Progenitor cell of endocrine pancreas (in vitro differentiated cells): ENCODE measurements around the gene TVP23C. TPM values are rescaled to one million over a fixed set of nuclear protein-coding genes. Genes with fewer than 3 reads are reported as not detected.

ENCODE experiments used
- DNase-seq: peaks from one replicate; pipeline ENCODE4 v3.0.0; 2021; ENCODE audit warnings: low spot score; ENCODE audit not compliant: unreplicated experiment
- H3K27ac Mint-ChIP-seq: 2 replicates; pipeline ENCODE4 v1.8.0; 2021; ENCODE audit warnings: mild to moderate bottlenecking, moderate library complexity, mixed read lengths
- H3K27me3 Mint-ChIP-seq: 2 replicates; pipeline ENCODE4 v1.8.0; 2021; ENCODE audit warnings: mixed read lengths
- H3K36me3 Mint-ChIP-seq: 2 replicates; pipeline ENCODE4 v1.8.0; 2022; ENCODE audit warnings: mixed read lengths; ENCODE audit not compliant: insufficient read depth
- H3K4me1 Mint-ChIP-seq: 2 replicates; pipeline ENCODE4 v1.8.0; 2021; ENCODE audit warnings: low read depth, mixed read lengths
- H3K4me3 Mint-ChIP-seq: 2 replicates; pipeline ENCODE4 v1.8.0; 2021; ENCODE audit warnings: low read depth, mild to moderate bottlenecking, moderate library complexity, mixed read lengths
- H3K9me3 Mint-ChIP-seq: 2 replicates; pipeline ENCODE4 v1.8.0; 2021; ENCODE audit warnings: low read depth, mixed read lengths
- total RNA-seq: library from RNA; stranded (reverse); gene quantifications from 2 replicates; pipeline ENCODE4 v1.2.1, GENCODE V29; 2021
- TF ChIP-seq, protein P1 (sequence below): fragments of 200-600 bp; sonication (generic); IDR thresholded peaks from one replicate; pipeline ENCODE4 v1.5.0; 2021; ENCODE audit warnings: antibody characterized with exemption, mild to moderate bottlenecking; ENCODE audit not compliant: unreplicated experiment

The TVP23C gene
- total RNA-seq, 1 donor from 2014 or later, result 41.7 TPM

DNA sequence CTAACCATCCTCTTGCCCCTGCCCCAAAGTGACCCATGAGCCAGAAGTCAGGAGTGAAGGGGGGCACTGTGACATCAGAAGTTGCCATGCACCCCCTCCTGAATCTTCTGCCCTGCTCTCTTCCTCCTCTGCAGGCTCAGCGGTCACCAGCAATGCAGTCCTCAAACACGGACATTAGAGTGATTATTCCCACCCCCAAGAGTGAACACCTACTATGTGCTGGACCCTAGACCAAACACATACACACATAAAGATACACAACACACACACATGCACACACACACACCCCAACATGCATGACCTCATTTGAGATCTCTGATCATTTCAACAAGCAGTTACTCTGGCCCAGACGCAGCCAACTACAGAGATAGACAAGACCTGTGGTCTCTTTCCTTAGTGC is 95.7 kb downstream of the TVP23C start, which contains the start of gene CDRT4:
Gene CDRT4 (minus strand): TSS at position 30 of the 400 bp plus-strand sequence. CDS start 27,383 bp downstream, outside the sequence.
- Mint-ChIP-seq H3K27me3 (no peaks in the 10 kb centered on the region), H3K4me3 (no peak within 1 kb of the TSS), H3K9me3 (no peaks in the 10 kb centered on the region), H3K36me3 (peaks cover 6% of the 10 kb centered on the region), H3K4me1 (peaks cover 5% of the 10 kb centered on the region), H3K27ac (peak within 1 kb of the TSS; percentile 69)
- TF ChIP-seq, protein P1, sequence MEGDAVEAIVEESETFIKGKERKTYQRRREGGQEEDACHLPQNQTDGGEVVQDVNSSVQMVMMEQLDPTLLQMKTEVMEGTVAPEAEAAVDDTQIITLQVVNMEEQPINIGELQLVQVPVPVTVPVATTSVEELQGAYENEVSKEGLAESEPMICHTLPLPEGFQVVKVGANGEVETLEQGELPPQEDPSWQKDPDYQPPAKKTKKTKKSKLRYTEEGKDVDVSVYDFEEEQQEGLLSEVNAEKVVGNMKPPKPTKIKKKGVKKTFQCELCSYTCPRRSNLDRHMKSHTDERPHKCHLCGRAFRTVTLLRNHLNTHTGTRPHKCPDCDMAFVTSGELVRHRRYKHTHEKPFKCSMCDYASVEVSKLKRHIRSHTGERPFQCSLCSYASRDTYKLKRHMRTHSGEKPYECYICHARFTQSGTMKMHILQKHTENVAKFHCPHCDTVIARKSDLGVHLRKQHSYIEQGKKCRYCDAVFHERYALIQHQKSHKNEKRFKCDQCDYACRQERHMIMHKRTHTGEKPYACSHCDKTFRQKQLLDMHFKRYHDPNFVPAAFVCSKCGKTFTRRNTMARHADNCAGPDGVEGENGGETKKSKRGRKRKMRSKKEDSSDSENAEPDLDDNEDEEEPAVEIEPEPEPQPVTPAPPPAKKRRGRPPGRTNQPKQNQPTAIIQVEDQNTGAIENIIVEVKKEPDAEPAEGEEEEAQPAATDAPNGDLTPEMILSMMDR, result no peak
- DNase-seq, result no peak

DNA sequence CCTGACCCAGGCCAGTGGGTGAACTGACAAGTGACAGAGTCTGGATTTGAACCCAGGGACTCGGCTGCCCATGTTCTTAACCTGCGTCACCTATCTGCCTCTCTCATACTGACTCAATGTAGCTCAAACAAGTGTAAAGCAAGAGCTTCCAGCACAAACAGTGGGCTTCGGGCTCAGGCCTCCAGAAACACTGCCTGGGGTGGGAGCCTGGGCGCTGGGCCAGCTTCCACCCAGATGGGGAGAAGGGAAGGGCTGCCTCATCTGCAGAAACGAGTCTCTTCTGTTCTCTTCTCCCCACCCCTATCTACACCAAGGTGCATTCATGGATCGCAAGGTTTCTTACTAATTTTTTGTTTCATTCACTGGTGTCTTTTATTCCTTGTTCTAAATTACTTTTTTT is 97.2 kb downstream of the TVP23C start:
- Mint-ChIP-seq H3K9me3 (no peaks in the 10 kb centered on the region), H3K4me1 (peaks cover 5% of the 10 kb centered on the region), H3K27me3 (no peaks in the 10 kb centered on the region), H3K36me3 (peaks cover 12% of the 10 kb centered on the region), H3K4me3 (no peak overlapping the region), H3K27ac (no peak overlapping the region)
- TF ChIP-seq, protein P1, result no peak
- no peak for DNase-seq

DNA sequence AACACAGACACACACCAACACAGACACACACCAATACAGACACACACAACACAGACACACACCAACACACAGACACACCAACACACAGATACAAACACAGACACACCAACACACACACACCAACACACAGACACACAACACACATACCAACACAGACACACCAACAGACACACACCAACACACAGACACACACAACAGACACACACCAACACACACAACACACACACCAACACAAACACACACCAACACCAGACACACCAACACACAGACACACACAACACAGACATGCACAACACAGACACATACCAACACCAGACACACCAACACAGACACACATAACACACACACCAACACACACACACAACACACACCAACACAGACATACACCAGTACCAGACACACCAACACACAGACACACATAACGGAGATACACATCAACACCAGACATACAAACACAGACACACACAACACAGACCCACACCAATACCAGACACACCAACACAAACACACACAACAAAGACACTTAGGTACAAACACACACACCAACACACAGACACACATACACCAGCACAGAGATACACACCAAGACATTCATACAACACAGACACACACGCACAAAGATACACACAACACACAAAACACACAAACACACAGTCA is 98.1 kb downstream of the TVP23C start:
- TF ChIP-seq, protein P1, result no peak
- Mint-ChIP-seq H3K27ac (no peak overlapping the region), H3K4me1 (peaks cover 5% of the 10 kb centered on the region), H3K4me3 (no peak overlapping the region), H3K27me3 (no peaks in the 10 kb centered on the region), H3K36me3 (peaks cover 16% of the 10 kb centered on the region), H3K9me3 (no peaks in the 10 kb centered on the region)
- no peak for DNase-seq

- Mint-ChIP-seq H3K36me3 (peaks cover 20% of the 10 kb centered on the region), H3K4me3 (no peak overlapping the region), H3K4me1 (peaks cover 5% of the 10 kb centered on the region), H3K27me3 (no peaks in the 10 kb centered on the region), H3K9me3 (no peaks in the 10 kb centered on the region), H3K27ac (no peak overlapping the region)
- DNase-seq, result no peak
- TF ChIP-seq, protein P1, result no peak
Observed at GRCh38 chr17:15464231-15464985, 98.9 kb downstream of the TVP23C start.

DNA sequence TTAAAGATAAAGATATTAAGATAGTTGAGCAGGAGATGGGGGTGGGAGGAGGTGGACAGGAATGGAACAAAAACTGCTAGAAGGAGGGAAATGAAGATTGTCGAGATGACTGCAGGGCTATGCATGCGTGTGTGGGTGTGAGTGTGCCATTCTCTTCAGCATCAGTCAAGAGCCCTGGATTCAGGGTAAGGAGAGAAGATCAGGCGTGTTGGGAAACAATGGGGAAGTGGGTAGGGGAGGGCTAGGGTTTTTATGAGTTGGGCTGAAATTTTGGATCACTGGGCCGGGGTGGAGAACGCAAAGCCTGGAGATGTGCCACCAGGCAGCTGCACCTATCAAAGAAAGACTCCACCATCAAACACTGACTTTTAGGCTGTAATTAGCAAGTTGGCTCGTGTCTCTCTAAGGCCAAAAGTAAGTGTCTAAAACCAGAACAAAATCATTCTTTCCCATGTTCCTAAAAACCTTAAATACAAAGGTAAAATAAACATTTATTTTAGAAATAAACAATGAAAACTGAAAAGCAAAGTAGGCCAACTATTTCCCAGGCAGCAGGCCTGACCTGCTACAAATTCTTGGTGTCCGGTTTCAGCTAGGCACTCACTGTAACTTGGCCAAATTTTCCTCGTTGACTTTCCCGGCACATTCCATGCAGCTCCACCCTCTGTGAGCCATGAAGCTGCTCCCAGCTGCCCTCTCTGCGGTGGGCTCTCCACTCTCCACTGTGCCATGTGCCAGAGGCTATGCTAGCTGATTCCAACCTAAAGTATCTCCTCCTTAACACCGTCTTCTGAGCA is 100.1 kb downstream of the TVP23C start:
- H3K36me3 Mint-ChIP-seq, result peaks cover 19% of the 10 kb centered on the region
- no peak for DNase-seq
- no peak overlapping the region for H3K4me3 Mint-ChIP-seq
- peak overlapping the region; percentile 19 for H3K27ac Mint-ChIP-seq
- H3K4me1 Mint-ChIP-seq, result peaks cover 2% of the 10 kb centered on the region
- no peaks in the 10 kb centered on the region for H3K27me3 Mint-ChIP-seq
- TF ChIP-seq, protein P1, result no peak
- H3K9me3 Mint-ChIP-seq, result no peaks in the 10 kb centered on the region
